Neural cell (in vitro differentiated cells): ENCODE data around the gene CTPS2. TPM values are rescaled to one million over a fixed set of nuclear protein-coding genes. Genes with fewer than 3 reads are reported as not detected.

Experiments used
- polyA plus RNA-seq: library from polyadenylated mRNA; depleted of rRNA; stranded (reverse); fragments of >200 nt; gene quantifications from 2 replicates; pipeline ENCODE4 v1.2.3, GENCODE V29; 2014
- small RNA-seq, 3 experiments: library from RNA; depleted of rRNA; stranded (forward); fragments of <200 nt; gene quantifications; one replicate each; pipeline ENCODE3, GENCODE V24; 2012

CTPS2 gene
- polyA plus RNA-seq, 1 donor from 2014 or later, result 17.1 TPM

Small RNA genes within 50 kb of the gene (small RNA-seq; reads per million reads assigned to genes)
- 0 reads per million in 3 experiments for gene MIR548AM

Other genes with a start within 250 kb of the CTPS2 start
- not detected in 2 replicates for gene S100G, start 62.5 kb downstream of the CTPS2 start, polyA plus RNA-seq
- 13.3 and 14.4 TPM in 2 replicates for gene SYAP1, start 6.9 kb upstream of the CTPS2 start, polyA plus RNA-seq
- gene TXLNG, start 73.8 kb upstream of the CTPS2 start, polyA plus RNA-seq, result 20.4 and 24.2 TPM in 2 replicates
- gene RBBP7, start 157.7 kb upstream of the CTPS2 start, polyA plus RNA-seq, result 197 and 204 TPM in 2 replicates
- 14.4 and 15.1 TPM in 2 replicates for gene REPS2, start 234.0 kb upstream of the CTPS2 start, polyA plus RNA-seq